Adrenal gland (tissue), 12 donors: ENCODE measurements around the gene CAMTA1. TPM values are rescaled to one million over a fixed set of nuclear protein-coding genes. Genes with fewer than 3 reads are reported as not detected.

Source experiments
- DNase-seq, 7 donors: peaks; one replicate each; pipeline ENCODE4 v3.0.0-alpha.2; 2019 to 2020
- H3K27ac ChIP-seq, 5 donors: fragments of 200-600 bp; sonication (generic) in 4 of 5; 1 replicate in 3 of 5; 2 replicates in 2 of 5; pipeline versions ENCODE4 v1.5.1 to v1.8.0; 2016 to 2020; ENCODE audit warnings: mild to moderate bottlenecking in 1 of 5
- H3K27me3 ChIP-seq: fragments of 200-600 bp; 2 replicates; pipeline ENCODE4 v1.8.0; 2021
- H3K36me3 ChIP-seq, 2 donors: fragments of 200-600 bp; replicated peaks in 1 of 2; 1 replicate in 1 of 2; 2 replicates in 1 of 2; pipeline versions ENCODE4 v1.5.1 to v1.8.0; 2018 to 2022
- H3K4me1 ChIP-seq, 2 donors: fragments of 200-600 bp; replicated peaks in 1 of 2; 1 replicate in 1 of 2; 2 replicates in 1 of 2; pipeline versions ENCODE4 v1.5.1 to v1.8.0; 2018 to 2021
- H3K4me3 ChIP-seq, 4 donors: fragments of 200-600 bp; sonication (generic) in 3 of 4; one replicate each; pipeline ENCODE4 v1.5.1; 2016 to 2018
- H3K9me3 ChIP-seq, 3 donors: fragments of 200-600 bp; sonication (generic) in 1 of 3; replicated peaks in 1 of 3; 1 replicate in 2 of 3; 2 replicates in 1 of 3; pipeline versions ENCODE4 v1.5.1 to v1.8.0; 2016 to 2021
- CTCF ChIP-seq, 6 experiments: fragments of 450-650 bp in 4 of 6; fragments of 200-600 bp in 2 of 6; sonication (generic) in 1 of 6; IDR thresholded peaks; 1 replicate in 5 of 6; 2 replicates in 1 of 6; pipeline versions ENCODE4 v1.5.1 to v1.8.0; 2016 to 2021; ENCODE audit warnings: antibody characterized with exemption in 6 of 6, mild to moderate bottlenecking in 2 of 6, moderate library complexity in 1 of 6
- POLR2A ChIP-seq, 2 donors: fragments of 450-650 bp; IDR thresholded peaks; one replicate each; pipeline ENCODE4 v1.6.1; 2017; ENCODE audit warnings: antibody characterized with exemption in 2 of 2, mild to moderate bottlenecking in 2 of 2, moderate library complexity in 1 of 2
- WGBS, 4 donors: extraction: QIAGEN DNeasy Blood & Tissue Kit in 2 of 4; methylation state at CpG; one replicate each; pipeline versions ENCODE4 v1.1.5 to v1.1.7; 2013 to 2017; 5-methylcytosine and 5-hydroxymethylcytosine counted together
- intact Hi-C, 2 donors: fragments of 100-400 bp; cut with DNase I; formaldehyde crosslinking; loops; one replicate each; pipeline versions ENCODE4 v1.14.1 to v1.15.0; 2022 to 2023
- polyA plus RNA-seq, 3 donors: library from polyadenylated mRNA; stranded (reverse); fragments of 200-250 nt in 2 of 3; fragments of 350-450 nt in 1 of 3; fragmentation: Illumina TruSeq in 1 of 3; extraction: RNeasy Lipid Tissue Mini Kit (QIAGEN cat#74804) in 1 of 3; gene quantifications; one replicate each; pipeline ENCODE4 v1.2.3, GENCODE V29; 2013 to 2014
- total RNA-seq, 9 donors: library from RNA; depleted of rRNA in 4 of 9; stranded (reverse); fragments of >200 nt in 4 of 9; fragments of 120-200 nt in 1 of 9; fragmentation: NEBNext Ultra II Directional in 1 of 9; extraction: Animal tissue kit (Norgen Biotek cat#: 25700) in 1 of 9; gene quantifications; one replicate each; pipeline versions ENCODE4 v1.1.0 to v1.2.4, GENCODE V29; 2013 to 2023
- donor health status: healthy with polysubstance abuse.
- donor health status: Bipolar disorder and iron deficiency.
- donor health status: DM: yes; HTN: yes; CAD: no.
- donor health status: DM: no; HTN: no; CAD: no.
- donor health status: DM: no; HTN: no; CAD: no.
- donor health status: DM: yes; HTN: yes; CAD: no.

The CAMTA1 gene
- total and polyA plus RNA-seq, 12 donors = 62.9 to 141 (median 96.9) TPM

GRCh38 chr1:7425229-7425628 lies 640.0 kb downstream of the CAMTA1 start:
- H3K9me3 ChIP-seq = no peaks in the 10 kb centered on the region
- H3K36me3 ChIP-seq = no peaks in the 10 kb centered on the region
- TF ChIP-seq CTCF (IDR thresholded peaks at IDR 0.05) = no peak
- no peak for TF ChIP-seq POLR2A (IDR thresholded peaks at IDR 0.05)
- no peaks in the 10 kb centered on the region for H3K27me3 ChIP-seq
- H3K4me1 ChIP-seq = no peaks in the 10 kb centered on the region
- DNase-seq = no peak
- no peak overlapping the region for H3K27ac ChIP-seq
- WGBS, 4 donors = 93 to 95% (median 94%) methylated on average over 2 to 6 of the region's 6 CpGs
- intact Hi-C loops = no loop called here
- H3K4me3 ChIP-seq = no peak overlapping the region

GRCh38 chr1:7425771-7426170 lies 640.5 kb downstream of the CAMTA1 start:
- Histone ChIP-seq H3K4me1 (no peaks in the 10 kb centered on the region), H3K4me3 (no peak overlapping the region), H3K36me3 (no peaks in the 10 kb centered on the region), H3K9me3 (no peaks in the 10 kb centered on the region), H3K27me3 (no peaks in the 10 kb centered on the region), H3K27ac (no peak overlapping the region)
- intact Hi-C loops = no loop called here
- DNase-seq = no peak
- TF ChIP-seq CTCF (IDR thresholded peaks at IDR 0.05) = no peak
- TF ChIP-seq POLR2A (IDR thresholded peaks at IDR 0.05) = no peak
- 94 to 100% (median 96%) methylated on average over 2 to 3 of the region's 3 CpGs for WGBS, 4 donors

GRCh38 chr1:7426780-7427604 lies 641.7 kb downstream of the CAMTA1 start:
- TF ChIP-seq CTCF (IDR thresholded peaks at IDR 0.05) = no peak
- no peak for TF ChIP-seq POLR2A (IDR thresholded peaks at IDR 0.05)
- H3K9me3 ChIP-seq = no peaks in the 10 kb centered on the region
- H3K27me3 ChIP-seq = no peaks in the 10 kb centered on the region
- H3K36me3 ChIP-seq = no peaks in the 10 kb centered on the region
- H3K4me3 ChIP-seq = no peak overlapping the region
- H3K27ac ChIP-seq = no peak overlapping the region
- no peaks in the 10 kb centered on the region for H3K4me1 ChIP-seq
- WGBS, 4 donors = 89 to 91% (median 90%) methylated on average over 17 of the region's 17 CpGs
- no peak for DNase-seq
- intact Hi-C loops = no loop called here

- H3K9me3 ChIP-seq = no peaks in the 10 kb centered on the region
- H3K36me3 ChIP-seq = no peaks in the 10 kb centered on the region
- H3K4me1 ChIP-seq = no peaks in the 10 kb centered on the region
- DNase-seq = no peak
- H3K4me3 ChIP-seq = no peak overlapping the region
- H3K27ac ChIP-seq = no peak overlapping the region
- no peaks in the 10 kb centered on the region for H3K27me3 ChIP-seq
- TF ChIP-seq POLR2A (IDR thresholded peaks at IDR 0.05) (no peak), CTCF (IDR thresholded peaks at IDR 0.05) (no peak)
- intact Hi-C loops = no loop called here
- WGBS, 4 donors = 67 to 78% (median 74%) methylated on average over 7 to 17 of the region's 17 CpGs
Observed at GRCh38 chr1:7427605-7428300, 642.5 kb downstream of the CAMTA1 start.
